ENCODE results near the gene FKBP9.

FKBP9 gene

GRCh38 chr7:32941181-32941580, 16.1 kb upstream of the FKBP9 start:
- TF ChIP-seq CTCF (conservative IDR thresholded peaks at IDR 0.05; ENCODE audit: low read length): no peak
- H3K4me3 ChIP-seq (ENCODE audit: low read length): peak overlapping the region; percentile 88
- DNase-seq (ENCODE audit: low read depth): no peak

DNA sequence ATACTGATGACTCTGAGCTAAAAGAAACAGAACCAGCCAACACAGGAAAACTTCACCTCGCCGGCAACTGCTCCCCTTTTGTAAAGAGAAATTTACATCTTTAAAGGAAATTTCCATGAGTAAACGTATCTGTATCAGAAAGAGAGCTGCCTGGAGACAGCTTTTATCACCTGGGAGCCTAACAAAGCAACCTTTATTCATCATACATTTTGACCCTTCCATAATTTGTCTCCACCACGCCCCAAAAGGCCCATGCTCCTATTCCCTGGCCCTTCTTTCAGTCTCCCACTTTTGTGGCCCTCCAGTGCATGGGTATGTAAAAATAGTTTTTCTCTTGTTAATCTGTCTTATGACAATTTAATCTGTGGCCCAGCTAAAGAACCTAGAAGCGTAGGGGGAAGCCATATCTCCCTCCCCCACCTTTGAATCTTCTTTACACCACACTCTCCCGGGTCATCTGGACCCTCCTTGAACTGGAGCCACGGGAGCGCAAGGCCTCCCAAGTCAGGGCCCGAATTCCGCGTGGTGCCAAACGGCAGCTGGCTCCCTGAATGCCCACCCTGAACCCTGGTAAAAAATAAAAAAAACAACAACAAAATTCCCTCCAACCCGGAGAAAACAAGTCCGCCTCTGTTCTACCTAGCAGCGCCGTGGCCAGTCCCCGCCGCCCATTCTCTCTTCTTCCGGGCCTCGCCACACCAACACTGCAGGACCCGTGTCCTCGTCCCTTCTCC, 15.4 kb upstream of the FKBP9 start:
- no peak for DNase-seq (ENCODE audit: low read depth)
- TF ChIP-seq CTCF (conservative IDR thresholded peaks at IDR 0.05; ENCODE audit: low read length): no peak

GRCh38 chr7:32942415-32943251, 14.6 kb upstream of the FKBP9 start:
- peak overlapping the region; percentile 88 for H3K4me3 ChIP-seq (ENCODE audit: low read length)
- DNase-seq (ENCODE audit: low read depth): peak; percentile 79
- peak; percentile 35; the same call in 1 of the 2 replicates for TF ChIP-seq CTCF (conservative IDR thresholded peaks at IDR 0.05; ENCODE audit: low read length)

More for the DNA sequence above, 15.4 kb upstream of the FKBP9 start:
- peak overlapping the region; percentile 88 for H3K4me3 ChIP-seq (ENCODE audit: low read length)

- DNase-seq (ENCODE audit: low read depth): no peak
- no peak; the same call in 1 of the 2 replicates for TF ChIP-seq CTCF (conservative IDR thresholded peaks at IDR 0.05; ENCODE audit: low read length)
- H3K4me3 ChIP-seq (ENCODE audit: low read length): peak overlapping the region; percentile 54
These were observed 13.8 kb upstream of the FKBP9 start for GRCh38 chr7:32943252-32944030.

DNA sequence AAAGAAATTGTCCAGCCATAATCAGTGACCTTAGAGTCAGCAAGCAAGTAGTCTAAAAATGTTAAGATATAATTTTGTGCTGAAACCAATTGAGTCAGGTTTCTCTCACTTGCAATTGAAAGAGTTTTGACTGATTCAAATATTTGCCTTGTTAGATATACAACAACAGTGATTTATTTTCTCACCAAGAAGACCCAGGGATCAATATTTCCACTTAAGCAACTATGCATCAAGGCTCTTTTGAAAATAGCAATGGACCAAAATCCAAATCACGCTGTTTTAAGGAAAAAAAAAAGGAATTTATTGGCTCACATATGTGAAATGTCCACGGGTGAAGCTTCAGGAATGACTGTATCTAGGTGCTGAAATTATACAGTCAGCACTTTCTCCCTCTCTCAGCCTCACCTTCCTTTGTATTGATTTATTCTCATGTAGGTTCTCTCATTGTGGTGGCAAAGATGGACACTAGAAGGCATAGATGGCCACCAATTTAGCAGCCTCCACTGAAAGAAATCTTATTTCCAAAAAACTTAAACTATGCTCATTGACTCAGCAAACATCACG, 9.7 kb upstream of the FKBP9 start:
- no peak overlapping the region for H3K4me3 ChIP-seq (ENCODE audit: low read length)
- TF ChIP-seq CTCF (conservative IDR thresholded peaks at IDR 0.05; ENCODE audit: low read length): no peak
- no peak for DNase-seq (ENCODE audit: low read depth)

DNA sequence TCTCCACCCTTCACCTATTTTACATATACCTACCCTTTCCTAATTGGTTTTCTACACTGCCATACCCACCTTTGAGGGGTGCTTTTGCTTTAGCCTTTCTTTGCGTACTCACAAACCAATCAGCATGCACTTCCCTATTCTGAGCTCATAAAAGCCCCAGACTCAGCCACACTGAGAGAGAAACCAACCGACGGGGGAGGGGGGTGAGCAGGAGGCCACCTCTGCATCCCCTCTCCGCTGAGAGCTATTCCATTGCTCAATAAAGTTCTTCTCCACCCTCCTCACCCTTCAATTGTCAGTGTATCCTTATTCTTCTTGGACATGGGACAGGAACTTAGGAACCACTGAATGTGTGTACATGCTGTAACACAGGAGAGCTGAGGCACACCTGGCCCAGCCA, 9.0 kb upstream of the FKBP9 start:
- no peak overlapping the region for H3K4me3 ChIP-seq (ENCODE audit: low read length)
- no peak for DNase-seq (ENCODE audit: low read depth)
- no peak for TF ChIP-seq CTCF (conservative IDR thresholded peaks at IDR 0.05; ENCODE audit: low read length)

All from AG10803 (cell line).